Measurements from ENCODE around the gene GOLM1.
"Not testable (repeated sequence)": the region's sequence is repeated elsewhere in the genome, so short reads cannot be mapped to it uniquely, and the experiment has no call there.

The GOLM1 gene

DNA sequence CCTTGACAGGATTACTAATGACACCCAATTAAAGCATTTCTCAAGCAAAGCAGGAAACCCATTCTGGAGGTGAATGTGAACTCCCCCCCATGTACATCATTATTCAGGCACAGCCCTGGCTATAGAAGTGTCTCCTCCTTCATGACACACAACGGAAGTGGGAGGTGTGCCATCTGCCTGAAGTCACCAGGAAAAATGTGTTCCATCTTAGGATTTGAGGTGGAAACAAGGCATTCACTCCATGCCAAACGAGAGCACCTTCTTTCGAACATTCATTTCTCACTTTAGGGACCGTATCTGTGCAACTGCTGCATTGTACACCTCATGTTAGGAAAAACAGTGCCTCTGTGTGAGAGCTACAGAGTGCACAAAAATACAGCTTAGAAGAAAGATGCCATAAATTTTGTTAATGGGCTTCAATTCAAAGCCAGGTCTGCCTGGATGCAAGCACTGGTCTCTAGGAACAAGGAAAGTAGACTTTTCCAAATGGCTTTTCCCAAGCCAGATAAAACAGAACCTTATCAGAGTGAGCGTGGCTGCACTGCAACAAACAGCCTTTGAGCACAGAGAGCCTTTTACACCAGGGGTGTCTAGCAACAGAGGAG, 19.4 kb downstream of the GOLM1 start:
- DNase-seq = no peak

DNA sequence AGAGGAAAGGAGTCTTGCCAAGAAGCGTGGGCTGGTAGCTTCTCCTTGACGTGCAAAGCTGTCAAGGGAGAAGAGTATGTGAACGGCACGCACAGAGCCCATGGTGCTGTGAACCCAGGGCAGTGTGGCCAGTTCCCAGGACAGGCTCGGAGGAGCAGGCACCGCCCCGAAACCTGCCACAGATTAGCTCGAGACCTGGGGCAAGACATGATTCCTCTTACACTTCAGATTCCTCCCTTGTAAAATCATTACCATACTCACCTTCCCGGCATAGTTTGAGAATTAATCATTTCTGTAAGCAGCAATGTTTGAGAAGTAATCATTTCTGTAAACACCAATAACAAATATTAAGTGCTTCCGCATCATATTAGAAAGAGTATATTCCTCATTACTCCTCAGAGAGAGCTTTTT, 19.9 kb downstream of the GOLM1 start:
- no peak for DNase-seq

GRCh38 chr9:86078731-86079130, 20.6 kb downstream of the GOLM1 start:
- no peak for DNase-seq

GRCh38 chr9:86077276-86077675, 22.1 kb downstream of the GOLM1 start:
- DNase-seq = no peak

DNA sequence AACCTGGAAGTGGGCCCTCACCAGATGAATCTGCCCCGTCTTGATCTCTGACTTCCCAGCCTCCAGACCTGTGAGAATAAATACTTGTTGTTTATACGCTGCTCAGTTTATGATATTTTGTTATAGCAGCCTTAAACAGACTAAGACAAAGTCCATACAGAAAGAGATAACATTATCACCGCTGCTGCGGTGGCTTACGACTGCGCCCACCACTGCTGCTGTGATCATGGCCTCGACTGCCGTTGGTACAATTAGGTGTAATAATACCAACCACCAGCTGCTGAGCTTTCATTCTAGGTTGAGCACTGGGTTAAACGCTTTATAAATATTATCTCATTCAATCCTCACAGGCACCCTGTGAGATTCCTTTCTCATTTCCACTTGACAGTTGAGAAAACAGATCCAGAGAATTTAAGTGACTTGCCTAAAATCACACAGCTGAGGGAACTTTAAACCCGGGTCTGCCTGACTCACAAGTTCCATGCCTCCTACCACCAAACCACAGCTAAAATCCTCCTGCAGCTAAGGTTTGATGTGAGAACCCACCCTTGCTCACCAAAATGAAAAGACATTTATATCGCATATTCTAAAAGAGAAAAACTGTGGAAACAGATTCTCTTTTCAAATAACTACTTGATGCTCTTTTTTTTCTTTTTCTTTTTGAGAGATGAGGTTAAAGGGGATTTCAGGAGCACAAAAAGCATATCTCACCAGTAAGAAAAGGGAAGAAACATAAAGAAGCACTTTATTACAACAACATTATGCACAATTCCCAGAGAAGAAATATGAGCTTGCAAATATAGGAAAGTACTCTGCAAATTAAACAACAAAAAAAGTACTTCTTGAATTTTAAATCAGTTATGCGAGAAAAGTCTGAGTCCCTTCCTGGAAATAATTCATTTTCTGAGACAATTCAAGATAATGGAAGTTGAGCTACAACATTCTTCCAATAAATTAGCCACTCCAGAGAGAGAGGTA, 23.9 kb downstream of the GOLM1 start:
- DNase-seq = no peak

DNA sequence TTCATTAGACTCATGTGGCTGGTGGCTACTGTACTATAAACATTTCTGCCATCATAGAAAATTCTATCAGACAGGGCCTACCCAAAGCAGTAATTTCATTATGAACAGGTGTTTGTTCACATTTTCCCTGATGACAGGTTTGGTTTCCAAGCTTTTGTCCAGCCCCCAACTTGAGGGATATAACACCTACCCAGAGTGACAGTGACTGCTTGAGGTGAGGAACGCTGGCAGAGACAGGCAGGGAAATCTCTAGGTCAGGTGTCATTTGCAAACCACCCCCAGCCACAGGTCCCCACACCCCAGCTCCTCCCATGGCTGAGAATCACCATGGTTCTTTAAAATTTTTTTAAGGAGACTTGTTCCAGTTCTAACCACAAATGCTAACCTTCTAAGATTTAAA, 25.5 kb downstream of the GOLM1 start:
- no peak for DNase-seq

- peak; percentile 23 for DNase-seq
Observed at GRCh38 chr9:86072394-86072877, 26.9 kb downstream of the GOLM1 start.

- DNase-seq = no peak
Observed at GRCh38 chr9:86069206-86069869, 30.0 kb downstream of the GOLM1 start.

DNA sequence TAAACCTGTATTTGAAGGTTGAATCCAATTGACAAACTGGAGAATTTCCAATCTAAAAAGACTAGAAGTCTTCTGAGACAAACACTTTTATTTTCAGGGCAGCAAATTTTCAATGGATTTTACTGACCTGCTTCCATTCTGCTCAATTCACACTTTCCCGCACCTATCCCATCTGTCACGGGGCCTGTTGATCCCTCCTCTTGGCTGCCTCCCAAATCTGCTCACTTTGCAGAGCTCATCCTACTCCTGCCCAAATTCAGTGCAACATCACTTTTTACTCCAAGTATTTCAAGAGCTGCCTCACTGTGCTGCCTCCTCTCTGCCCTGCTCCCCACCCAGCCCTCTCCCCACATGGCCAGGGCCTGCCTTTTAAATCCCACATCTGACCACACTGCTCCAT, 35.1 kb downstream of the GOLM1 start:
- no peak for DNase-seq

GRCh38 chr9:86062845-86063693, 36.3 kb downstream of the GOLM1 start:
- DNase-seq = no peak

- DNase-seq = no peak
Observed at GRCh38 chr9:86061972-86062739, 37.2 kb downstream of the GOLM1 start.

DNA sequence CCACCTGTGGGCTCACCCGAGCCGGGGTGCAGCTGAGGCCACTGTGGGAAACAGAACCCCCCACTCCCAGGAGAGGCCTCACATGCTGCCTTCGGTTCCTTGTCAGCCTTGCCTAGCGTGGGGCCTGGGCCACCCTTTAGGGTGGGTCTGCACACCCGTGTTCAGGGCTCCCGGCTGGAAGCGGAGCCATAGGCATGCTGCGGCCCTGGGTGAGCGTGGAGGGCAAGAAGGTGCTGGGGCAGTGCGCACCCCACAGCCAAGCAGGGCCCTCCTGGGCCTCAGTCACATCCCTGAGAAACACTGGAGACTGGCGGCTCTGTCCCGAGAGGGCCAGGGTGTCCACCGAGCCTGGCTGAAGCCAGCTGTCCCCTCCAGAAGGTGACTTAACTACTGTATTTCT, 41.9 kb downstream of the GOLM1 start:
- no peak for DNase-seq

DNA sequence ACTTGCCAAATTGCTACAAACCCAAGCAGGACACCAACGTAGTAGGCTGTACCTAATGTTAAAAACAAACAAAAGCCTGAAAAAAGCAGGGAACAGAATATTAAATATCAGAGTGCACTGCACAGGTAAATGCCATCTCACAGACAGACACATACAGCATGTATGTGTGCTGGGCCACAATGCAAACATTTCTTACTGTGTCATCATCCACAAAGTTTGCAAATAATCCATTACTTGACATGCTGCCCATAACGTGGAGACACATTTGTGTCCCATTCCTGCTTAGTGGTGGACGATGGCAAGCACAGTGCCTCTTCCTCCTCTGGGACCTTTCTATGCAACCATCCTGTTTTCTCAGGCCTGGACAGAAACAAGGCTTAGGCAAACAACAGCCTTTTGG, 44.7 kb downstream of the GOLM1 start:
- DNase-seq = peak; percentile 20

- no peak for DNase-seq
Observed at GRCh38 chr9:86052556-86053468, 46.5 kb downstream of the GOLM1 start.

DNA sequence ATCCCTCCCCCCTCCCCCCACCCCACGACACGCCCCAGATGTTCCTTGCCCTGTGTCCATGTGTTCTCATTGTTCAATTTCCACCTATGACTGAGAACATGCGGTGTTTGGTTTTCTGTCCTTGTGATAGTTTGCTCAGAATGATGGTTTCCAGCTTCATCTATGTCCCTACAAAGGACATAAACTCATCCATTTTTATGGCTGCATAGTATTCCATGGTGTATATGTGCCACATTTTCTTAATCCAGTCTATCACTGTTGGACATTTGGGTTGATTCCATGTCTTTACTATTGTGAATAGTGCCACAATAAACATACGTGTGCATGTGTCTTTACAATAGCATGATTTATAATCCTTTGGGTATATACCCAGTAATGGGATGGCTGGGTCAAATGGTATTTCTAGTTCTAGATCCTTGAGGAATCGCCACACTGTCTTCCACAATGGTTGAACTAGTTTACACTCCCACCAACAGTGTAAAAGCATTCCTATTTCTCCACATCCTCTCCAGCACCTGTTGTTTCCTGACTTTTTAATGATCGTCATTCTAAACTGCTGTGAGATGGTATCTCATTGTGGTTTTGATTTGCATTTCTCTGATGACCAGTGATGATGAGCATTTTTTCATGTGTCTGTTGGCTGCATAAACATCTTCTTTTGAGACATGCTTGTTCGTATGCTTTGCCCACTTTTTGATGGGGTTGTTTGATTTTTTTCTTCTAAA, 51.2 kb downstream of the GOLM1 start:
- DNase-seq = not testable (repeated sequence)

GRCh38 chr9:86047361-86047760, 52.0 kb downstream of the GOLM1 start:
- DNase-seq = no peak

- no peak for DNase-seq
Observed at GRCh38 chr9:86046930-86047341, 52.4 kb downstream of the GOLM1 start.

DNA sequence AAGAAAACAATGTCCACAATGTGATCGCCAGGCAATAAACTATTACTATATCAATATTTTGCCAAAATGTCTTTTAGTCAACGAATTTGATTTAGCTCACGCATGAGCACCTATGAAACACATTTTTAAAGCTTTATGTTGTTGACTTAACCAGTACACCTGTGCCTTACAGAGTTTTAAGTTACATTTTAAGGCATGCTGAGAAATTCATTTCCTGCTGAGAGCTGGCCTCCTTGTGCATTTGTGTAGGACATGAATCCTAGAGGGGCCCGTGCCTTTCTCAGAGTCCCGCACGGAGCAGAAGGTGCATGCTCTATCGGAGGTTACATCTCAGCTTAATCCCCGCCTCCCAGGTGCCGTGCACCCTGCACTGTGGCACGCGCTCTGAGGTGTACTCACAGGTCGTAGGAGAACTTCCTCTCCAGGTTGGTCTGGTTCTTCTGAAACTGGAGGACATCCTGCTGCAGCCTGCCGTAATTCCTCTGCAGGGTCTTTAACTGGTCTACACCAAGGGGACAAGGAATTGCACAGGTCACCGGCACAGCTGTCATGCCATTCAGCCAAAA, 53.2 kb downstream of the GOLM1 start:
- no peak for DNase-seq

GRCh38 chr9:86045654-86046053, 53.7 kb downstream of the GOLM1 start:
- DNase-seq = no peak

GRCh38 chr9:86043999-86044398, 55.4 kb downstream of the GOLM1 start:
- no peak for DNase-seq
